Mesendoderm (in vitro differentiated cells): Measurements from ENCODE around the gene LGALS1.

Experiments used
- DNase-seq: peaks from one replicate; pipeline ENCODE4 v3.0.0; 2013
- H2AK5ac ChIP-seq: 2 replicates; pipeline ENCODE4 v1.6.1; 2013; ENCODE audit warnings: low read length, inconsistent platforms
- H2BK120ac ChIP-seq: 2 replicates; pipeline ENCODE4 v1.6.1; 2013; ENCODE audit warnings: low read depth, mild to moderate bottlenecking, low read length, moderate library complexity, mixed read lengths
- H2BK15ac ChIP-seq: replicated peaks from 2 replicates; pipeline ENCODE4 v1.6.1; 2013; ENCODE audit warnings: low read depth, mild to moderate bottlenecking, moderate library complexity
- H2BK5ac ChIP-seq: 2 replicates; pipeline ENCODE4 v1.6.1; 2013; ENCODE audit warnings: low read length, inconsistent platforms
- H3K18ac ChIP-seq: 2 replicates; pipeline ENCODE4 v1.6.1; 2013; ENCODE audit warnings: mild to moderate bottlenecking, low read length, mixed read lengths
- H3K23ac ChIP-seq: one replicate; pipeline ENCODE4 v1.6.1; 2013; ENCODE audit warnings: low read length
- H3K27ac ChIP-seq: 2 replicates; pipeline ENCODE4 v1.5.1; 2013; ENCODE audit warnings: low read depth, mild to moderate bottlenecking, inconsistent platforms, low read length, moderate library complexity
- H3K27me3 ChIP-seq: 2 replicates; pipeline ENCODE4 v1.6.1; 2013; ENCODE audit warnings: low read length, control low read depth, mild to moderate bottlenecking, inconsistent platforms; ENCODE audit not compliant: insufficient read depth, poor library complexity
- H3K36me3 ChIP-seq: 2 replicates; pipeline ENCODE4 v1.6.1; 2013; ENCODE audit warnings: low read length, inconsistent platforms; ENCODE audit not compliant: control insufficient read depth, insufficient read depth
- H3K4ac ChIP-seq: one replicate; pipeline ENCODE4 v1.6.1; 2013; ENCODE audit warnings: low read depth, mild to moderate bottlenecking, low read length, moderate library complexity
- H3K4me1 ChIP-seq: 2 replicates; pipeline ENCODE4 v1.6.1; 2013; ENCODE audit warnings: low read depth, low read length, inconsistent platforms; ENCODE audit not compliant: control insufficient read depth
- H3K4me2 ChIP-seq: 2 replicates; pipeline ENCODE4 v1.6.1; 2013; ENCODE audit warnings: low read length
- H3K4me3 ChIP-seq: 2 replicates; pipeline ENCODE4 v1.5.1; 2013; ENCODE audit warnings: mild to moderate bottlenecking, low read length
- H3K56ac ChIP-seq: one replicate; pipeline ENCODE4 v1.6.1; 2013; ENCODE audit warnings: low read length
- H3K79me1 ChIP-seq: 2 replicates; pipeline ENCODE4 v1.6.1; 2013; ENCODE audit warnings: low read length, inconsistent platforms
- H3K79me2 ChIP-seq: 2 replicates; pipeline ENCODE4 v1.6.1; 2013; ENCODE audit warnings: mild to moderate bottlenecking, low read length; ENCODE audit not compliant: control insufficient read depth, insufficient read depth
- H3K9ac ChIP-seq: 2 replicates; pipeline ENCODE4 v1.6.1; 2013; ENCODE audit warnings: low read length, inconsistent platforms
- H4K5ac ChIP-seq: one replicate; pipeline ENCODE4 v1.6.1; 2013; ENCODE audit warnings: low read length
- H4K8ac ChIP-seq: one replicate; pipeline ENCODE4 v1.6.1; 2013; ENCODE audit warnings: low read depth, mild to moderate bottlenecking, control low read depth, low read length, moderate library complexity
- WGBS: extraction: QIAGEN DNeasy Blood & Tissue Kit; methylation state at CpG from one replicate; pipeline ENCODE4 v1.1.7; 2013; ENCODE audit warnings: low lambda C conversion rate, missing lambda C conversion rate; ENCODE audit not compliant: insufficient coverage; ENCODE audit errors: extremely low coverage; 5-methylcytosine and 5-hydroxymethylcytosine counted together

LGALS1 gene

GRCh38 chr22:37672206-37672919 lies 3.1 kb upstream of the LGALS1 start:
- Histone ChIP-seq H3K4me2 (no peak overlapping the region), H4K5ac (no peak overlapping the region), H2BK15ac (no peak overlapping the region), H2AK5ac (no peak overlapping the region), H3K27ac (no peak overlapping the region), H3K56ac (no peak overlapping the region), H3K36me3 (no peaks in the 10 kb centered on the region), H3K18ac (no peak overlapping the region), H3K79me1 (no peaks in the 10 kb centered on the region), H4K8ac (no peak overlapping the region), H3K23ac (no peak overlapping the region), H2BK5ac (no peak overlapping the region), H3K4ac (no peak overlapping the region), H3K79me2 (no peaks in the 10 kb centered on the region), H3K4me3 (no peak overlapping the region), H2BK120ac (no peak overlapping the region), H3K27me3 (no peaks in the 10 kb centered on the region), H3K9ac (no peak overlapping the region), H3K4me1 (no peaks in the 10 kb centered on the region)
- WGBS, result no CpG with 5 or more reads among the region's 15 CpGs
- no peak for DNase-seq

GRCh38 chr22:37672920-37673455 lies 2.4 kb upstream of the LGALS1 start:
- no peak overlapping the region for H3K23ac ChIP-seq
- no peak overlapping the region for H3K4me3 ChIP-seq
- no peak overlapping the region for H3K4me2 ChIP-seq
- H3K36me3 ChIP-seq, result no peaks in the 10 kb centered on the region
- no peak overlapping the region for H2BK15ac ChIP-seq
- H3K4ac ChIP-seq, result no peak overlapping the region
- no peak overlapping the region for H2AK5ac ChIP-seq
- no peak overlapping the region for H3K9ac ChIP-seq
- DNase-seq, result no peak
- H3K79me2 ChIP-seq, result no peaks in the 10 kb centered on the region
- H4K8ac ChIP-seq, result no peak overlapping the region
- H2BK120ac ChIP-seq, result no peak overlapping the region
- H3K4me1 ChIP-seq, result no peaks in the 10 kb centered on the region
- H4K5ac ChIP-seq, result no peak overlapping the region
- no peak overlapping the region for H3K18ac ChIP-seq
- no CpG with 5 or more reads among the region's 11 CpGs for WGBS
- no peaks in the 10 kb centered on the region for H3K79me1 ChIP-seq
- no peaks in the 10 kb centered on the region for H3K27me3 ChIP-seq
- no peak overlapping the region for H2BK5ac ChIP-seq
- no peak overlapping the region for H3K27ac ChIP-seq
- no peak overlapping the region for H3K56ac ChIP-seq

GRCh38 chr22:37674248-37674647 lies 1.2 kb upstream of the LGALS1 start:
- DNase-seq, result no peak
- Histone ChIP-seq H3K18ac (no peak overlapping the region), H3K56ac (no peak overlapping the region), H3K27me3 (no peaks in the 10 kb centered on the region), H3K36me3 (peaks cover 1% of the 10 kb centered on the region), H3K79me2 (no peaks in the 10 kb centered on the region), H3K79me1 (no peaks in the 10 kb centered on the region), H3K4me2 (no peak overlapping the region), H4K8ac (no peak overlapping the region), H3K9ac (no peak overlapping the region), H3K4me3 (no peak overlapping the region), H4K5ac (no peak overlapping the region), H3K27ac (no peak overlapping the region), H2BK15ac (no peak overlapping the region), H3K4ac (no peak overlapping the region), H2BK120ac (no peak overlapping the region), H2AK5ac (no peak overlapping the region), H2BK5ac (no peak overlapping the region), H3K23ac (no peak overlapping the region), H3K4me1 (no peaks in the 10 kb centered on the region)
- WGBS, result no CpG with 5 or more reads among the region's 12 CpGs

- Histone ChIP-seq H4K5ac (no peak overlapping the region), H3K36me3 (peaks cover 1% of the 10 kb centered on the region), H3K4me2 (peak overlapping the region; percentile 49), H3K4me1 (no peaks in the 10 kb centered on the region), H3K9ac (peak overlapping the region; percentile 71), H3K79me2 (no peaks in the 10 kb centered on the region), H3K27ac (peak overlapping the region; percentile 32), H4K8ac (no peak overlapping the region), H3K79me1 (no peaks in the 10 kb centered on the region), H3K56ac (peak overlapping the region; percentile 79), H2BK120ac (no peak overlapping the region), H3K4ac (peak overlapping the region; percentile 40), H2BK5ac (no peak overlapping the region), H3K23ac (no peak overlapping the region), H3K27me3 (no peaks in the 10 kb centered on the region), H3K4me3 (peak overlapping the region; percentile 22), H2BK15ac (no peak overlapping the region), H2AK5ac (no peak overlapping the region), H3K18ac (peak overlapping the region; percentile 15)
- DNase-seq, result no peak
- WGBS, result no CpG with 5 or more reads among the region's 17 CpGs
Measured at GRCh38 chr22:37675930-37676735, 697 bp downstream of the LGALS1 start.

GRCh38 chr22:37676736-37677492 lies 1.5 kb downstream of the LGALS1 start:
- no CpG with 5 or more reads among the region's 42 CpGs for WGBS
- peak; percentile 98 for DNase-seq
- peak overlapping the region; percentile 35 for H3K4me3 ChIP-seq
- H3K4ac ChIP-seq, result peak overlapping the region; percentile 75
- peak overlapping the region; percentile 71 for H3K9ac ChIP-seq
- H2BK5ac ChIP-seq, result no peak overlapping the region
- H3K79me2 ChIP-seq, result no peaks in the 10 kb centered on the region
- H3K18ac ChIP-seq, result peak overlapping the region; percentile 15
- peak overlapping the region; percentile 32 for H3K27ac ChIP-seq
- peak overlapping the region; percentile 87 for H3K4me2 ChIP-seq
- H2BK120ac ChIP-seq, result no peak overlapping the region
- H3K36me3 ChIP-seq, result peaks cover 1% of the 10 kb centered on the region
- no peaks in the 10 kb centered on the region for H3K4me1 ChIP-seq
- peak overlapping the region; percentile 82 for H3K56ac ChIP-seq
- no peak overlapping the region for H4K8ac ChIP-seq
- H2BK15ac ChIP-seq, result no peak overlapping the region
- no peaks in the 10 kb centered on the region for H3K79me1 ChIP-seq
- H4K5ac ChIP-seq, result no peak overlapping the region
- no peak overlapping the region for H2AK5ac ChIP-seq
- H3K27me3 ChIP-seq, result no peaks in the 10 kb centered on the region
- H3K23ac ChIP-seq, result no peak overlapping the region
